GM19099 (cell line): ENCODE results near the gene ENTREP1.

Experiments
- POLR2A ChIP-seq: IDR thresholded peaks from 3 replicates; pipeline ENCODE4 v1.6.1; 2011; ENCODE audit warnings: low read depth; ENCODE audit not compliant: insufficient read length; ENCODE audit errors: extremely low read depth

Gene ENTREP1

GRCh38 chr9:69380301-69380700 is 55.3 kb downstream of the ENTREP1 start:
- no peak for TF ChIP-seq POLR2A

- no peak for TF ChIP-seq POLR2A
Observed at GRCh38 chr9:69380811-69381210, 55.8 kb downstream of the ENTREP1 start.

GRCh38 chr9:69382135-69382534 is 57.1 kb downstream of the ENTREP1 start:
- no peak for TF ChIP-seq POLR2A

GRCh38 chr9:69385581-69386033 is 60.6 kb downstream of the ENTREP1 start:
- no peak for TF ChIP-seq POLR2A

- TF ChIP-seq POLR2A: no peak
Observed at GRCh38 chr9:69386651-69387050, 61.6 kb downstream of the ENTREP1 start.

- no peak for TF ChIP-seq POLR2A
Observed at GRCh38 chr9:69388596-69388995, 63.6 kb downstream of the ENTREP1 start.

- no peak for TF ChIP-seq POLR2A
Observed at GRCh38 chr9:69389437-69389995, 64.5 kb downstream of the ENTREP1 start.

- no peak for TF ChIP-seq POLR2A
Observed at GRCh38 chr9:69391487-69391886, 66.5 kb downstream of the ENTREP1 start.

GRCh38 chr9:69391946-69392345 is 66.9 kb downstream of the ENTREP1 start:
- no peak for TF ChIP-seq POLR2A

- no peak for TF ChIP-seq POLR2A
Observed at GRCh38 chr9:69392826-69393225, 67.8 kb downstream of the ENTREP1 start.

- TF ChIP-seq POLR2A: no peak
Observed at GRCh38 chr9:69393425-69393824, 68.4 kb downstream of the ENTREP1 start.

GRCh38 chr9:69395718-69396117 is 70.7 kb downstream of the ENTREP1 start:
- TF ChIP-seq POLR2A: no peak

- no peak for TF ChIP-seq POLR2A
Observed at GRCh38 chr9:69396759-69397158, 71.7 kb downstream of the ENTREP1 start.

GRCh38 chr9:69397384-69398214 is 72.6 kb downstream of the ENTREP1 start:
- TF ChIP-seq POLR2A: no peak

- TF ChIP-seq POLR2A: no peak
Observed at GRCh38 chr9:69400470-69400869, 75.5 kb downstream of the ENTREP1 start.

GRCh38 chr9:69411246-69411645 is 86.2 kb downstream of the ENTREP1 start:
- TF ChIP-seq POLR2A: no peak

- TF ChIP-seq POLR2A: no peak
Observed at GRCh38 chr9:69411931-69412740, 87.1 kb downstream of the ENTREP1 start.
